Stimulated activated CD4-positive, alpha-beta T cell treated with anti-CD3 and anti-CD28 coated beads, Interleukin-4, amount 100 ng/mL, for 48 hours (primary cell): ENCODE measurements around the gene COLGALT1.

ENCODE experiments used
- DNase-seq, 2 donors: peaks; one replicate each; pipeline ENCODE4 v3.0.0-alpha.2; 2020; ENCODE audit warnings: low read depth in 2 of 2

Gene COLGALT1

DNA sequence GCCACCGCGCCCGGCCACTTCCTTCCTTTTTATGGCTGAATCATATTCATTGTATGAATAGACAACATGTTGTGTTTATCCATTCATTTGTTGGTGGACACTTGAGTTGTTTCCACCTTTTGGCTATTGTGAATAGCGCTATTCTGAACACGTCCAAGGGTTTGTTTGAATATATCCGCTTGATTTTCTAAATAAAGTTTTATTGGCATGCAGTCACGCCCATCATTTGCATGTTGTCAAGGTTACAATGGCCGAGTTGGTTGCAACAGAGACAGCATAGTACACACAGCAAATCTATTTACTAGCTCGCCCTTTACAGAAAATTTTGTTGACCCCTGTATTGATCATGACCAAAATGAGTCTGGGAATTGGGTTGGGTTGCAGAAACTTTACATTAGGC is 43.5 kb downstream of the COLGALT1 start:
- DNase-seq: no peak

DNA sequence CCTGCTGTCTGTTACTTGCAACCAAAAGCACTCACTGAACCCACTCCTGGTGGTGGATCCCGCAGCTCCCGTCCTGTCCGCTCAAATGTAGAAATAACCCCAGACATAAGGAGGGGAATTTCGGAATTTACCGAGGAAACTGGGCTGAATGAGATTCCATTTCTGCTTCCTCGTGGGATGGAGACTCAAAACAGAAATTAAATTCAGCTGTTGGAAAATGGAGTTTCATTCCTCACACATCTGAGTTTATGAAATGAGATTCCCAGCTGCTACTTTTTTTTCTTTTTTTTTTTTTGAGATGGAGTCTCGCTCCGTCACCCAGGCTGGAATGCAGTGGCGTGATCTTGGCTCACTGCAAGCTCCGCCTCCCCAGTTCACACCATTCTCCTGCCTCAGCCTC is 44.3 kb downstream of the COLGALT1 start:
- DNase-seq: no peak

DNA sequence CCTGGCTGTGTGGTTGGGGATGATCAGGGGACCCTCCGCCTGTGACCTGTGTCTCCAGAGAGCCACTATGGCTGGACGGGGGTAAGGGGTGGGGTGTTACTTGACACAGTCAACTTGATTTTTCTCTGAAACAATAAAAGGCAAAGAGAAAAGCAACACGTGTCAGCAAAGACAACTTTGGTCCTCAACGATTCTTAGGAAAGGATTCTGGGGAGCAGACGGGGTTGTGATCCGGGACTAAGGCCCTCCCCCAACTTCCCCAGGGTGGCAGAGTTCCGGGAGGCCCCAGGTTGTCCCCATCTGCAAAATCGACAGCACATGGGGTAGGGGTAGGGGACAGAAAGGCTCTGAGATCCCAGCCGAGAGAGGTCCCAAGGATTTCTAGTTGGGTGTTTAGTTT is 46.2 kb downstream of the COLGALT1 start:
- no peak for DNase-seq

DNA sequence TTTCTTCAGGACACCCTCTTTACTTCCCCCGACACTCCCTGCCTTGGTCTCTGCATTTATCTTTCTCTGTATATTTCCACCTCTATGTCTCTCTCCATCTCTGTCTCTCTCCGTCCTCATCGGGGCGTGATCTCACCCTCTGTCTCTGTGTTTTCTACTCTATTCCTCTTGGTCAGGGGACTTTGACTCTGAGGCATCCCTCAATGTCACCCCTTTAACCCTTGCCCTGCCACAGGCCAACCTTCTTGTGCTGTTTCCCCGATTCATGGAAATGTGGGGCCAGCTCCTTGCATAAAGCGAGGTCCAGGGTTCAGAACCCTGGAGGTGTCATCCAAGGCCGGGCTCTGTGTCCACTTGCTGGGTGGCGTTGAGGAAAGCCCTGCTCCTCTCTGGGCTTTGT is 46.8 kb downstream of the COLGALT1 start:
- DNase-seq: no peak

DNA sequence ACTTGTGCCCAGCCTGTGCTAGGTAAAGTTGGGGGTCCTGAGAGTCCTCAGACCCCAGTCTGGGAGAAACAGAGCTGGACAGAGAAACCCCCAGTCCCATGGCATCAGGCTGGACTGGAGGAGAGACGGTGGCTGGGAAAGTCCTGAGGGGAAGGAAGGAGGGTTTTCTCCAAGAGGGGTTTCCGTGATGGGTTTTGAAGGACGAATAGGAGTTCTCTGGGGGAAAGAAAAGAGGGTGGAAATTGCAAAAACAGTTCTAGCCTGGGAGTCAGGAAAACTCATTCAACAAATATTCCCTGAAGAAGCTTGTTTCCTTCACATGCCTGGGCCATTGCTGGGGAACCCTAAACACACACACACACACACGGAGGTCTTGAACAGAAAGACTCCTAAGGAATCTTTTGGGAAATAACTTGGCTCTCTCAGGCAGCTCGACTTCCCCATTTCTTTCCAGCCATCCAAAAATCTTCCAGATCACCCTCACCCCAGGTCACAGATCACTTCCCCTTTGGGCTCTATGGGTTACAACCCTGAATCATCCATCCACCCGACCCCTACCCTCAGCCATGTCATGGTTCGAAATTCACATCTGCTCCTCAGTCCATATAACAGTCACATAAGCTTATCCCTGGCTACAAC is 47.5 kb downstream of the COLGALT1 start:
- no peak for DNase-seq

DNA sequence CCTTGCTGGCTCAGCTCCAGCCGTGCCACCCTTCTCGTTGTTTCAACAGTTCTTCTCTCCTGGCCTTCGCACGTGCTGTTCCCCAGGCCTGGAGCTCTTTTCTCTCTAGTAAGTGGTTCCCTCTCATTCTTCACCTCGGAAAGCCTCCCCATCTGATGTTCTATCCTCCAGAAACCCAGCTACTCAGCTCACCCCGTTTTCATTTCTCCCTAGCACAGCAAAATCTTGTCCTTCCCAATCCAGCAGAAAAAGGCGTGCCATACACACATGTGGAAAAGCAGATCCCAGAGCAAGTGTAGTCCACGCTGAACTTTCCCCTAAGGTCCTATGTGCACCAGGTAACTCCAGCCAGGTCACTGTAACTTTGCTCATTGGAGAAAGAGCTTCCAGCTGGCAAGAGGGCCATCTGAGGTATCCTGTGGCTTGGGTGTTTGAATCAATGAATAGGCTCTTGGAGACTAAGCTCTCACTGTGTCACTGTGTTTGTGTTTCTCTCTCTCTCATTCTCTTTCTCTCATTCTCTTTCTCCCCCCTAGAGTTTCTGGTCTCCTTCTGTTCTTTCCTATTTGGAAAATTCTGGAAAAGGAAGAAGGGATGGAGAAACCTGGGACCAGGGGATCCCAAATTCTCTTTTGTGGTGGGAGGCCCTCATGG is 49.0 kb downstream of the COLGALT1 start:
- no peak for DNase-seq

DNA sequence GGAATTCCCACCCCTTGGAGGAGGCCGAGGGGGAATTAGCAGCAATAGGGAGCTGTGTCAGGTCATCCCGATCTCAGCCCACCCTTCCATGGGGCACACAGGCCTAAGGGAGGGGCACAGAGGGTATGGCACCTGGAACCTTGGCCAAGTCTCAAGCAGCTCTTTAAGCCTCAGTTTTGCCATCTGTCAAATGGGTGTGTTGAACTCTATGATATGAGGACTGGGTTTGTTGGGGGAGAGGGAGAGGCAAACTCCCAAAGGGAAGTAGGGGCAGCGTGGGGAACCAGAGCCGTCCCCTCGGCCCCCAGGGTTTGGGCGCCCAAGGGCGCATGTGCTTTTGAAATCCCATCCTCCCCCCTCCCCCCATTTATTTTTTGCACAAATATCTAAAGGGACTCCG is 49.7 kb downstream of the COLGALT1 start:
- DNase-seq: no peak

DNA sequence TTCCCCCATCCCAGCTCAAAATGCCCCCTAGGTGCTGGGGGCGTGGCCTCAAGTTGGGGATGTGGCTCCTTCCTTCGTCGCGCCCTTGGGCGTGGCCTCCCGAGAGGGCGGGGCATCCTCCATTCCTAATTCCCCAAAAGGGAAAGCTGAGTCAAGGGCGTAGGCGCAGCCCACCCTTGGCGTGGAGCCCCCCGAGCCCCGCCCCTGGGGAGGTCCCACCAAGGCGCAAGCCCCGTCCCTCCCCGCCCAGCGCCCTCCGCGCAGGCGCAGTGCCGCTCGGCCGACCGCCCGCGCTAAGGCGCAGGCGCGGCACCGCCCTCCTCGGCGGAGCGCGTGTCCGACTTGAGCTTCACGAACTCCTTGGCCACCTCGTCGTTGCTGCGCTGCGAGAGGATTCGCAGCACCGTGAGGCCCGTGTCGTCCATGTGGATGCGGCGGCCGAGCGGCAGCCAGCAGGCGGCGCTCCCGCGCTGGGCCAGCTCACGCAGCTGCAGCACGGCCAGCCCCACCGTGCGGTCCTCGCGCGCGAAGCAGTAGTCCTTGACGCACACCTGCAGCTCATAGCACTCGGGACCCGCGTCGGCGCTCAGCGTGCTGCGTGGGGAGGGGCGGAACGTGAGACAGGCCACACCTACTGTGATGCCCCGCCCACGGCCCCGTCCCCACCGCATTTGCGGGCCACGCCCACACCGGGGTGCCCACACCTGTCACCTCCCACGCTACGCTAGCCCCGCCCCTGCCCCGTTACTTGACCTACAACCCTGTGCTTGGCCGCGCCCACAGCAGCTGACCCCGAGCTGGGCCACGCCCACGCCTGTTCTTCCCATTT is 50.5 kb downstream of the COLGALT1 start:
- peak; percentile 63 to 85 for DNase-seq

DNA sequence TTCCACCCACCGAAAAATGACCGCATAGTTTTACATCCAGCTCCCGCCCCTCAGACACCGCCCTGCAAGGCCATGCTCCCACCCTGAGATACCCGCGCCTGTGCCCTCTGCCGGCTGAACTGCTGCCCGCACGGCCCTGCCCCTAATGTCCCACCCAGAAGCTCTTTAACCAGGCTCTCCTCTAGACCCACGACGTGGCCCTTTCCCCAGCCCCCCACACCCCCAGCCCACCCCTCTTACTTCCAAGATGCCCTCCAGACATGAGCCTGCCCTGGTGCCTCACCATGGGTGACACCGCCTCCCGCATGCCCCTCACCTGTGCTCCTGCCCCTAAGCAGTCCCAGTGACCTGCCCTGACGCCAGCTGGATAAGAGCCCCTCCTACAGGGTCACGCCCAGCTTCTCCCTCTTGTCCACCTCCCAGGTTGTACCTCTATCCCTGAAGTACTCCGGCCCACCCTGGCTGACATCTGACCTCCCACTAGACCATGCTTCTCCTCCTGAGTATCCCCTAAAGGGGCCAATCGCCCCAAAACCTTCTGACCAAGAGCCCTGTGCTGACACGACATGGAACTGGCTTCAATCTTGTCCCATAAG is 51.2 kb downstream of the COLGALT1 start:
- no peak for DNase-seq

DNA sequence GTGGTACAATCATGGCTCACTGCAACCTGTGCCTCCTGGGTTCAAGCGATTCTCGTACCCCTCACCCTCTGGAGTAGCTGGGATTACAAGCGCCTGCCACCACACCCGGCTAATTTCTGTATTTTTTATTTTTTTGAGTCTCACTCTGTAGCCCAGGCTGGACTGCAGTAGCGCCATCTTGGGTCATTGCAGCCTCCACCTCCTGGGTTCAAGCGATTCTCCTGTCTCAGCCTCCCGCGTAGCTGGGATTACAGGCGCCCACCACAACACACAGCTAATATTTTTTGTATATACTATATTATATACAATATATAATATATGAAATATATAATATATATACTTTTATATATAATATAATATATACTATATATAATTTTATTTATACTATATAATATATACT is 52.5 kb downstream of the COLGALT1 start:
- no peak for DNase-seq

DNA sequence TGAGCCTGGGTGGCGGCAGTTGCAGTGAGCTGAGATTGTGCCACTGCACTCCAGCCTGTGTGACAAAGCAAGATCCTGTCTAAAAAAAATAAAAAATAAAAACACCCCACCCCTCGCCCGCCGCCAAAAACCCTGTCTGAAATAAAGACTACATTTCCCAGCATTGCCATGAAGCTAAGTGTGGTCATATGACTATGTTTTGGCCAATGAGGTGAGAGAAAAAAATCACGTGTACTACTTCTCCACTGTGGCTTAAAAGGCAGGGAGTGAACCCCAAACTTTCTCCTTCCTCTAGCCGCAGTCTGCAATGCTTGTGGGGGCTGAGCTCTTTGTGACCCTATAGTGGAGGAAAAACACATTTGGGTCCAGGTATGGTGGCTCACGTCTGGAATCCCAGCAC is 54.9 kb downstream of the COLGALT1 start:
- no peak for DNase-seq

DNA sequence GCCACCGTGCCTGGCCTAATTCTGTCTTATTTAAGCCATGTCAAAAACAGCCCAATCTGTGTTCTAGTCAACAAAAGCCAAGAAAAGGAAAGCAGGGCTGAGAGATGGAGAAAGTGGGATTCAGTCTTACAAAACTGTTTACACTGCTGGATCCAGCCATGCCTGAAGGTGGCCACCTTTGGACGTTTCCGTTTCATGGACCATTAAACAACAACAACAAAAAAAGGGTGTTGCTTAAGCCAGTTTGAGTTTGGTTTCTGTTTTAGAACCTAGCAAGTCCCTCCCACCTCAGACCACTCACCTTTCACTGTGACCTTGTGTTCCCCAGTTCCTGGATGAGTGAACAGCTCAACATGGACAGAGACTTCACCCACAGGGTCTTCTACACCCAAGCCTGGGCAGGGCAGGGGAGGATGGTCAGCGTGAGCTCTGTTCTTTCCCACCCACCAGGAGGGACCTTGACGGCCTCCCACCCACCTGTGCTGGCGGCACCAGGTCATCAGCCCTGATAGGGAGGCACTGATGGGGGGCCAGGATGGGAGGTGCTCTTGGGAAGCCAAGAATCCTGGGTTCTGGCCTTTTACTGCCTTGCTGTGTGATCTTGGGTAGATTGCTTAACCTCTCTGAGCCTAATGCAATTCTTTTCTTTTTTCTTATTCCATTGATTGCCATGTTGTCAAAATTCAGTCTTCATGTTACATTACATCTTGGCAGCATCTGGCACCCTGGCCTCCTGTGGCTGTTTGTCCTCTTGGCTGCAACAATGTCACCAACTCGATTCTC is 56.2 kb downstream of the COLGALT1 start:
- DNase-seq: no peak

DNA sequence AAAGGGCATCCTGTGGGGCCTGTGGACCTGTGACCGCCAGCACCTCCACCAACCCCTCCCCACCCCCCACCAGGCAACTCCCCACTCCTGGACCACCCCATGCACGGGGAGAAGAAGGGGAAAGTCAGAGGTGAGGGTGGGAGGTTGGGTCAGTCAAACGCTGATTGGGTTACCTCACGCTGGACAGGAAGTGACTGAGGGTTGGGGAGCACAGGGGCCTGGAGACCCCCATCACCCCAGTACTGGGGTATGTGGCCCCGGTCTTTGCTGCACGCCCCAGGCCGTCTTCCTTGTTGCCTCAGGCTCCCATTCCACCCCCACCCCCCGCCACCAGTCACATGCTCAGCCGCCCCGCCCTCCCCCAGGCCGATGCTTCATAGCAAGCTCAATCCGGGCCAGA is 59.0 kb downstream of the COLGALT1 start:
- no peak for DNase-seq

DNA sequence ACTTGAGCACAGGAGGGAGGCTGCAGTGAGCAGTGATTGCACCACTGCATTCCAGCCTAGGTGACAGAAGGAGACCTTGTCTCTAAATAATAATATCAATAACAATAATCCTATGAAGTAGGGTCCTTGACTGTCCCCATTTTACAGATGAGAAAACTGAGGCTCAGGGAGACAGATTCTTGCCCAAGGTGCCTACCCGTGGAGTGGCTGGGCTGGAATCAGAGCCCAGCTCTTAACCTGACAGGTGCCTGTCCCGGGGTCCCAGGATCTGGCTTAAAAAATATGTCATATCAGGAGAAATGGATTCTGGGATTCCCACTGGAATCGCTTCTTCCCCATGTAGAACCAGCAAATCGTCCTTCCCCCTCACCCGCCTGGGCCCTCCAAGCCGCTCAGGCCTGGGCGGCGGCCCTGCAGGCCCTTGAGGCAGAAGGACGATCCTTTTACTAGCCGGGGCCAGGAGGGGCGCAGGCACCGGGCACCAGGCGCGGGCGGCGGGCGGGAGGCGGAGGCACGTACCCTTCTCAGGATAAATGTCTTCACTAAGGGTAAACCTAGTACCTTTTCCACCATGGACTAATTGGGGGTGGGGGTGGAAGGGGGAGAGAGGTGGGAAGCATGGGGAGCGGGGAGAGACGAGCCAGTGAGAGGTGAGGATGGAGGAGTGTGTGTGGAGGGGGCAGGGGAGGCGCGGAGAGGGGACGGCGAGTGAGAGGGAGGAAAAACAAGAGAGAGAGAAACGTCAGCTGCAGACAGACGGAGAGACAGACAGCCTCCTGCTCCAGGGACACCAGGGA is 60.6 kb downstream of the COLGALT1 start:
- no peak for DNase-seq

DNA sequence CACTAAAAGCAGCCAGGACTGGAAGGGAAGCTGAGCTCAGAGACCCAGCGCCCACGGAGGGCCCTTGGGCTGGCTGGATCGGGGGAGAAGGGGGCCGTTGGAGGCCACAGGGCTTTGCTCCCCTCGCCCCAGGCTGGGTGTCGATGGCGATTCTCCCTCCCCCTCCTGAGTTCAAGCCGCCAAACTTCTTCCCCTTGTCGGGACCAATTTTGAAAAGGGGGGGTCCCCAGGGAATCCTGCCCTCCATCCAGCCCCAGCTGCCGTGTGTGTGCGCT is 61.2 kb downstream of the COLGALT1 start:
- no peak for DNase-seq

DNA sequence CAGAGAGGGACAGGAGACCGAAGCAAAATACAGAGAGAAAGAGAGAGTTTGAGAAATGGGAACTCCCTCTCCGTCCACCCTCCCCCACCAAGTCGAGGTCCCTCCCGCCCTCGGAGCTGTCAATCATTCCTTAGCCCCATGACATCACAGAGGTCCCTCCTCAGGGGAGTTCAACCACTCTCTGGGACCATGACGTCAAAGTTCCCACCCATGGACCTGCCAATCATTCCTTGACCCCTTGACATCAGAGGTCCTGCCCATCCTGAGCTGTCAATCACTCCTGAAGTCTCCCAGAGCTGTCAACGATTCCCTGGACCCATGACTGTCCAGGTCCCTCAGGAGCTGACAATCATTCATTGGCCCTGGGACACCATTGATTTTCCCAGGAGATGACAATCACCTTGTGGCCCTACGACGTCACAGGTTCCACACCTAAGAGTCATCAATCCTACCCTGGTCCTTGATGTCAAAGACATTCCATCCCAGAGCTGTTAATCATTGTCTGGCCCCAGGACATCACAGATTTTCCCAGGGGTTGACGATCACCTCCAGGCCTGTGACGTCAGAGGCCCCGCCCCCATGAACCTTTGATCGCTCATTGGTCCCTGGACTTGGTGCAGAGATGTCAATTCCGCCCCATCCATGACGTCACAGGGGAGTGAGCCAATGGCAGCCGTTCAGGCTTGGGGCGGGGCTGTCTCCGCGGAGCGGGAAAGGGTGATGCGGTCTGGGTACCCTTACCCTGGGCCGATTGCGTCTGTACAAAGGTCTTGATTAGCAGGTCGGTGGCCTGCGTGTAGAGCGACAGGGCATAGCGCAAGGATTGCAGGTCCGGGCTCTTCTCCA is 61.7 kb downstream of the COLGALT1 start:
- peak in 1 of 2 donors; percentile 10 for DNase-seq

DNA sequence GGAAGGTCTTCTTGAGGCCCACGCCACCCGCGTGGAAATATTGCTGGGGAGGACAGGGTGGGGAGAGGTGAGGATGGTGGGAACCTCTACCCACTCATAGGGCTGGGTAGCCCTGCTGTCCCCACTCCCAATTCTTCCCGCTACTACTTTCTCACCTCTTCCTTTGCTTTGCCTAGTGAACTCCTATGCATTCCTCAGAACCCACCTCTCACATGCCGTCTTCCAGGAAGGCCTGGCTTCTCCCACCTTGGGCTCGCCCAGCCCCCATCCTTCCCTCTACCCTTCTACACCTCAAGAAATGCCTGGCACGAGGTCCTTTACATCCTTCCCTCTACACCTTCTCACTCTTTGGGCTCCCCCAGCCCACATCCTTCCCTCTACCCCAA is 62.4 kb downstream of the COLGALT1 start:
- DNase-seq: no peak

DNA sequence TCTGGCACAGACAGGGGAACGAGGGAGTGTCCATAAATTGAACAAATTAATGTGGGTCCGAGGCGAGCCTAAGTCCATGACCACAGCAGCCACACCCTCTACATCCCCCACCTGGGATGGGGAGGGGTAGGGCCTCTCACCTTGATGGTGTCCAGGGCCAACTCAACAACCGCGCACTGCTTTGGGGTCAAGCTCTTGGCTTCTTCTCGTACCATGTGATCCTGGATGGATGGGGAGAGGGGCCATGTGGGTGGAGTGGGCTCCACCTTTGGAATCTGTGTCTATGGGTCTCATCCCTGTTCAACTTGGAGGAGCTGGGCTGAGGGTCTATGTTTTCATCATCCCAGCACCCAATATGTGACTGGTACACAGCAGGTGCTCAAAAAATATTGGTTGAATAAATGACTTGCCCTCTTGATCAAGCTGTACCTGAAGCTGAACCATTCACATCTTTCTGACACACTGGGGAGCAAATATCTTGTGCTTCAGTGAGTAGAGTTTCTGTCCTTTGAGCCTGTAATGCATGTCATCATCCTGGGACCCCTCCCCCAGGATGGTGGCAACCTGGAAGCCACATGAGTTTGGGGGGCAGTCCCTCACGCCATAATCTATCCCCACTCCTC is 62.9 kb downstream of the COLGALT1 start:
- DNase-seq: no peak

DNA sequence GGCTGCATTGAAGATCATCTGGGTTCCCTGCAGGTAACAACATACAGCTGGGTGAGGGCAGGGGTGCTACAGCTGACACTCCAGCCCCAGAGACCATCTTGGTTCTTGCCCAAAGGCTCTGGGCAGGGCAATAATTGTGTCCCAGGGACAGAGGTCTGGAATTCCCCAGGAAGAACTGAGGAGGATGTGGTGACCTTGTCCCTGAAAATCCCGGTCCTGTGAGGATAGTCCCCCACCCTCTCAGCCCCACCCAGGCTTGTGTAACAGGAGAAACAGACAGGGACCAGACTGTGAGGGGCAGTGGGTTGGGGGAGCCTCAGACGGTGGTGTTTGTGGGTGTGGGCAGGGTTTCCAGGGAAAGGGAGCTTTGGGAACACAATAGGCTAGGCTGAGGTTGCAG is 63.5 kb downstream of the COLGALT1 start:
- no peak for DNase-seq

DNA sequence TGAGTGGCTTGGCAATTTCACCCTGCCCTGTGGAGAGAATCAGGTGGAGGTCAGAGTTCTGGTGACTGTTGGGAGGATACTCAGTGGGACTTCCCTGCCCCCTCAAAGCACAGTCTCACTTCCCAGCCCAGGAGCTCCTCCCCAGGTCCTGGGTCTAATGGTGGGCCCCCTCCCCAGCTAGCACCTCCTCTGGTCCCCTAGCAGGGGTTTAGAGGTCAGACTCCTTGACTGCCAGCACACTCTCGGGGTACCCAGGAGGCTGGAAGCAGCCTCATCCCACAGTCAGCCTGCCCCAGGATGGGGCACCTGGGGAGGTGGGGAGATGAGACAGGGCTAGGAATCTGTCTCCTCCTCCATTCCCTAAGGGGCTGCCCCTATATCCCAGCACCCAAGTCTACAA is 65.2 kb downstream of the COLGALT1 start:
- no peak for DNase-seq
